Thoracic aorta (tissue), 2 donors: ENCODE results near the gene DNAAF5. TPM values are rescaled to one million over a fixed set of nuclear protein-coding genes. Genes with fewer than 3 reads are reported as not detected.

Experiments
- ATAC-seq: fragments of 150-250 bp; one replicate; pipeline ENCODE4 v1.8.0; 2017; ENCODE audit warnings: low read depth; ENCODE audit not compliant: insufficient number of reproducible peaks, low FRiP score
- DNase-seq: peaks from one replicate; pipeline ENCODE4 v3.0.0-alpha.2; 2020; ENCODE audit warnings: low spot score
- H3K27ac ChIP-seq, 2 donors: fragments of 200-600 bp; sonication (generic); 1 replicate in 1 of 2; 2 replicates in 1 of 2; pipeline ENCODE4 v1.5.1; 2016; ENCODE audit warnings: mild to moderate bottlenecking in 2 of 2, moderate library complexity in 2 of 2
- H3K27me3 ChIP-seq: fragments of 200-600 bp; sonication (generic); replicated peaks from 2 replicates; pipeline ENCODE4 v1.6.0; 2016; ENCODE audit warnings: mild to moderate bottlenecking; ENCODE audit not compliant: insufficient read depth
- H3K36me3 ChIP-seq: fragments of 200-600 bp; sonication (generic); one replicate; pipeline ENCODE4 v1.5.1; 2016
- H3K4me1 ChIP-seq, 2 donors: fragments of 200-600 bp; sonication (generic); 1 replicate in 1 of 2; 2 replicates in 1 of 2; pipeline versions ENCODE4 v1.5.1 to v1.6.0; 2016; ENCODE audit warnings: low read depth in 2 of 2, mild to moderate bottlenecking in 1 of 2; ENCODE audit not compliant: control insufficient read depth in 1 of 2
- H3K4me3 ChIP-seq: fragments of 200-600 bp; sonication (generic); 2 replicates; pipeline ENCODE4 v1.5.1; 2016; ENCODE audit warnings: mild to moderate bottlenecking
- H3K9me3 ChIP-seq: fragments of 200-600 bp; sonication (generic); 2 replicates; pipeline ENCODE4 v1.5.1; 2016
- total RNA-seq, 2 donors: library from RNA; depleted of rRNA; stranded (reverse); fragments of >200 nt; gene quantifications; one replicate each; pipeline versions ENCODE4 v1.1.0 to v1.2.3, GENCODE V29; 2016
- TF ChIP-seq, protein P1 (sequence below): fragments of 200-600 bp; sonication (generic); IDR thresholded peaks from one replicate; pipeline ENCODE4 v1.5.1; 2019; ENCODE audit warnings: antibody characterized with exemption

DNAAF5 gene
- total RNA-seq, 2 donors from 2014 or later, result 16.7 to 23.4 TPM

DNA sequence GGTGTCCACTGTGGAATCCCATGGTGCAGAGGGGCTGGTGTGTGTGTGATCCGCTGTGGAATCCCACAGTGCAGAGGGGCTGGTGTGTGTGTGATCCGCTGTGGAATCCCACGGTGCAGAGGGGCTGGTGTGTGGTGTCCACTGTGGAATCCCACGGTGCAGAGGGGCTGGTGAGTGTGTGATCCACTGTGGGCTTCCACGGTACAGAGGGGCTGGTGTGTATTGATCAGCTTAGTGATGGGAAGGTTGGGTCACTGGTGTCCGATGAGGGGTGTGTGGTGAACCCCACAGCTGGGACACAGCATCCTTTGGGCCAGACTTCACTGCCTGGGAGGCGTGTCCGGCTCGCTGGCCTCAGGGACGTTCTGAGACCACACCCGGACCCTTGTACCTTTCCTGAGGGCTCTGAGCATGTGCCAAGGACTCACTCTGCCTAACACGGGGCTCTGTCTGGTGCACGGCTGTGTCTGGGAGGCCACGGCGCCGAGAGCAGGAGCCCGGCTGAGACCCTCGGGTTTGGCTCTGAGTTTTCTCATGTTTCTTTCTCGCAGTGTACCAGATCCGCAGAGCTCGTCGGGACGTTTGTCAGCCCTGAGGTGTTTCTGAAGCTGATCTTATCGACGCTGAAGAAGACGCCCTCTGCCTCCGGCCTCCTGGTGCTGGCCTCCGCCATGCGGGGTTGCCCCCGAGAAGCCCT is 29.9 kb downstream of the DNAAF5 start:
- Histone ChIP-seq H3K4me3 (no peak overlapping the region), H3K27me3 (no peaks in the 10 kb centered on the region), H3K4me1 (no peaks in the 10 kb centered on the region), H3K9me3 (no peaks in the 10 kb centered on the region), H3K36me3 (peaks cover 44% of the 10 kb centered on the region), H3K27ac (no peak overlapping the region)
- no peak for DNase-seq
- ATAC-seq, result no peak
- TF ChIP-seq, protein P1, sequence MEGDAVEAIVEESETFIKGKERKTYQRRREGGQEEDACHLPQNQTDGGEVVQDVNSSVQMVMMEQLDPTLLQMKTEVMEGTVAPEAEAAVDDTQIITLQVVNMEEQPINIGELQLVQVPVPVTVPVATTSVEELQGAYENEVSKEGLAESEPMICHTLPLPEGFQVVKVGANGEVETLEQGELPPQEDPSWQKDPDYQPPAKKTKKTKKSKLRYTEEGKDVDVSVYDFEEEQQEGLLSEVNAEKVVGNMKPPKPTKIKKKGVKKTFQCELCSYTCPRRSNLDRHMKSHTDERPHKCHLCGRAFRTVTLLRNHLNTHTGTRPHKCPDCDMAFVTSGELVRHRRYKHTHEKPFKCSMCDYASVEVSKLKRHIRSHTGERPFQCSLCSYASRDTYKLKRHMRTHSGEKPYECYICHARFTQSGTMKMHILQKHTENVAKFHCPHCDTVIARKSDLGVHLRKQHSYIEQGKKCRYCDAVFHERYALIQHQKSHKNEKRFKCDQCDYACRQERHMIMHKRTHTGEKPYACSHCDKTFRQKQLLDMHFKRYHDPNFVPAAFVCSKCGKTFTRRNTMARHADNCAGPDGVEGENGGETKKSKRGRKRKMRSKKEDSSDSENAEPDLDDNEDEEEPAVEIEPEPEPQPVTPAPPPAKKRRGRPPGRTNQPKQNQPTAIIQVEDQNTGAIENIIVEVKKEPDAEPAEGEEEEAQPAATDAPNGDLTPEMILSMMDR, result no peak

DNA sequence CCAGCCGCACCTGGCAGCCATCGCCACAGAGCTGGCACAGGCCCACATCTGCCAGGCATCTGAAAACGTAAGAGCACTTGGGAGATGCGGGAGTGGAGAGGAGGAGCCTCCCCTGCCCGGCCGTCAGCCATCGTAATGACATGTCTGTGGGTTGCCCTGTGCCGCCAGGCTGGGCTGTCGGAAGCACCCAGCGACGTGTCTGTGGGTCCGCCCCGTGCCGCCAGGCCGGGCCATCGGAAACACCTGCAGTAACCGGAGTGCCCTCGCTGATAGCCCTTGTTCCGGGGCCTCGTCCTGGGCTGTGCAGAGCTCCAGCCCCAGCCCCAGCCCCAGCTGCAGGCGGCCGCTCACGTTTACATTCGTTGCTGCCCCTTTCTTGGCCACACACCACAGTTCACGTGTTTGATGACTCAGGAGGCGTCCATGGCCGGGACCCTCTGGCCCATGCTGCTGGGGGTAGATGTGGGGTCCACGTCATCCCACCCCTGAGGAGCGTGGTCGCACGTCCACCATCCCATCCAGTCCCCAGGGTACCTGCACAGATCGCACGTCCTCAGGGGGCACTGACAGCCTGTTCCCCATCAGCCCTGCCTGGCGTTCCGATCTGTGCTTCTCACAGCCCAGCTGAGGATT is 30.5 kb downstream of the DNAAF5 start:
- no peaks in the 10 kb centered on the region for H3K9me3 ChIP-seq
- no peak overlapping the region for H3K27ac ChIP-seq
- ATAC-seq (no peak), DNase-seq (no peak)
- TF ChIP-seq, protein P1, result no peak
- peaks cover 44% of the 10 kb centered on the region for H3K36me3 ChIP-seq
- H3K27me3 ChIP-seq, result no peaks in the 10 kb centered on the region
- no peaks in the 10 kb centered on the region for H3K4me1 ChIP-seq
- H3K4me3 ChIP-seq, result no peak overlapping the region

DNA sequence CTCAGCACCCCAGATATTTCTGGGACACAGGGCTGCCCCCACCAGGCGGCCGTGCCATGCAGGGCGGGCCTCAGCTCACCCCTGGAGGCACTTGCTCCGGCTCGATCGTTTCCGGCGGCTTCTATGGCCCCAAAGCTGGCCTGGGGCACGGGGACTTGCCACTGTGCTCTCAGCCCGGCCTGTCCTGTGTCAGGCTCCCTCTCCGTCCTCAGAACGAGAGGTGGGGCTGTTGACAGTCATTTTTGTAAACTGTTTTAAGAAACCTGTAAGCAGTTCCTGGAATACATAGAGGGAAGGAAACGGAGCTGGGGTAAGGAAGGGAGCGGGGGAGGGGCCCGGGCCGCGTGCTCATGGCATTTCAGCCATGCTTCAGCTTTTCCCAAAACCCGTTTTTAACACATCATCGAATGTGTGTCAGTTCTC is 31.3 kb downstream of the DNAAF5 start:
- TF ChIP-seq, protein P1, result no peak
- Histone ChIP-seq H3K4me1 (no peaks in the 10 kb centered on the region), H3K4me3 (no peak overlapping the region), H3K27me3 (no peaks in the 10 kb centered on the region), H3K9me3 (no peaks in the 10 kb centered on the region), H3K36me3 (peaks cover 50% of the 10 kb centered on the region), H3K27ac (no peak overlapping the region)
- no peak for DNase-seq
- no peak for ATAC-seq

DNA sequence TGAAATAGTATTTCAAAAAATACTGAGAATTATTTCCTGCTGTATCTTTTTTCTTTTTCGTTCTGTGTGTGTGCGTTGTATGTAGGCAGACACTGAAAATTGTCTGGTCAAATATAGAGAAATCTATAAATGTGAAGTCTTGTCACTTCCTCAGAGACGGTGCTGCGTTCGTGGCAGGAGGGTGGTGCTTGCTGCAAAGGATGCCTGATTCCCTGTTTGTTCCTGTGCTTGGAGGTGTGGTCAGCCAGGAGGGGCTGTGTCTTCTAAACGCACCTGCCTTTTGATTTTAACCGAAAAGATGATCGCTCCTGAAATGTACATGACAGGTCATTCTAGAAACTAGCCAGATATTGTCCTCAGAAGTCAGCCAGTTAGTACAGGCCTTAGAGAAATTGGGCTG is 33.1 kb downstream of the DNAAF5 start:
- no peaks in the 10 kb centered on the region for H3K4me1 ChIP-seq
- no peak for ATAC-seq
- no peak for DNase-seq
- no peak overlapping the region for H3K27ac ChIP-seq
- no peaks in the 10 kb centered on the region for H3K27me3 ChIP-seq
- H3K9me3 ChIP-seq, result no peaks in the 10 kb centered on the region
- TF ChIP-seq, protein P1, result no peak
- H3K4me3 ChIP-seq, result no peak overlapping the region
- peaks cover 56% of the 10 kb centered on the region for H3K36me3 ChIP-seq

DNA sequence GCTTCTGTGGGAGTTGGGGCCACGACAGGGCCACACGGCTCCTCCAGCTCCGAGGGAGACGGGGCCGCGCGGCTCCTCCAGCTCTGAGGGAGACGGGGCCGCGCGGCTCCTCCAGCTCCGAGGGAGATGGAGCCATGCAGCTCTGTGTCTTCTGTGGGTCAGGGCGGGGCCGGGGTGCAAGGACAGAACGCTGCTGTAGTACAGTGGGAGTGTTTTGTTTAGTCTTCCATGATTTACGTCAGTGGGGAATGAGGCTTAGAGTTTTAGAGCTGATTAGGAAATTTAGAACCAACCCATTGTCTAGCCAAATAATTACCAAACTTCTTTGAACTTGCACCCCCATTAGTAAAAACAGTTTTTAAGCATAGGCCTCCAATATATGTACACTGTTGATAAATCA is 33.5 kb downstream of the DNAAF5 start:
- peaks cover 56% of the 10 kb centered on the region for H3K36me3 ChIP-seq

More for the DNA sequence above, 33.5 kb downstream of the DNAAF5 start:
- TF ChIP-seq, protein P1, result no peak
- H3K27me3 ChIP-seq, result no peaks in the 10 kb centered on the region
- no peak overlapping the region for H3K27ac ChIP-seq
- DNase-seq (no peak), ATAC-seq (no peak)
- no peak overlapping the region for H3K4me3 ChIP-seq
- H3K4me1 ChIP-seq, result no peaks in the 10 kb centered on the region
- H3K9me3 ChIP-seq, result no peaks in the 10 kb centered on the region
